Keratinocyte (primary cell): ENCODE data around the gene SMARCA2.

Source experiments
- CTCF ChIP-seq, 3 experiments: IDR thresholded peaks in 1 of 3; conservative IDR thresholded peaks in 1 of 3; optimal IDR thresholded peaks in 1 of 3; 2 replicates in 2 of 3; 3 replicates in 1 of 3; pipeline versions ENCODE3 to v1.5.1; 2011; ENCODE audit warnings: low read length in 3 of 3, mild to moderate bottlenecking in 3 of 3, moderate library complexity in 2 of 3, control low read depth in 1 of 3, inconsistent platforms in 1 of 3; ENCODE audit not compliant: insufficient read depth in 2 of 3; ENCODE audit errors: extremely low read depth in 1 of 3
- EZH2 ChIP-seq: IDR thresholded peaks from one replicate; pipeline ENCODE4 v1.6.1; 2012; ENCODE audit warnings: inconsistent platforms, mild to moderate bottlenecking, low read length, moderate library complexity

GRCh38 chr9:2022560-2022959 is 7.4 kb downstream of the SMARCA2 start:
- no peak for TF ChIP-seq CTCF (optimal IDR thresholded peaks at IDR 0.05 in 1 of 3, IDR thresholded peaks at IDR 0.05 in 1 of 3, conservative IDR thresholded peaks at IDR 0.05 in 1 of 3; ENCODE audit: extremely low read depth in 1 of 3, insufficient read depth in 2 of 3, low read length in 3 of 3)
- no peak for TF ChIP-seq EZH2
